Kidney epithelial cell (primary cell): ENCODE data around the gene PAPSS2. TPM values are rescaled to one million over a fixed set of nuclear protein-coding genes. Genes with fewer than 3 reads are reported as not detected.

ENCODE experiments used
- DNase-seq: peaks from one replicate; pipeline ENCODE4 v3.0.0-alpha.2; 2010; ENCODE audit warnings: low read depth
- H3K27me3 ChIP-seq: 2 replicates; pipeline ENCODE4 v1.6.0; 2011; ENCODE audit warnings: low read length; ENCODE audit not compliant: control insufficient read depth, insufficient read depth
- H3K36me3 ChIP-seq: 2 replicates; pipeline ENCODE4 v1.5.1; 2011; ENCODE audit warnings: low read length; ENCODE audit not compliant: control insufficient read depth, insufficient read depth
- H3K4me3 ChIP-seq: 2 replicates; pipeline ENCODE4 v1.5.1; 2011; ENCODE audit warnings: low read depth, mild to moderate bottlenecking, control low read depth, low read length
- total RNA-seq: library from RNA; depleted of rRNA; stranded (reverse); fragments of >200 nt; gene quantifications from 2 replicates; pipeline ENCODE4 v1.2.3, GENCODE V29; 2015
- TF ChIP-seq, protein P1 (sequence below): IDR thresholded peaks from 2 replicates; pipeline ENCODE4 v1.5.1; 2011; ENCODE audit warnings: mild to moderate bottlenecking, moderate library complexity, low read length, control low read depth, inconsistent platforms; ENCODE audit not compliant: insufficient read depth, poor library complexity, severe bottlenecking

PAPSS2 gene
- total RNA-seq, 1 donor from 2014 or later = 11.4 TPM

DNA sequence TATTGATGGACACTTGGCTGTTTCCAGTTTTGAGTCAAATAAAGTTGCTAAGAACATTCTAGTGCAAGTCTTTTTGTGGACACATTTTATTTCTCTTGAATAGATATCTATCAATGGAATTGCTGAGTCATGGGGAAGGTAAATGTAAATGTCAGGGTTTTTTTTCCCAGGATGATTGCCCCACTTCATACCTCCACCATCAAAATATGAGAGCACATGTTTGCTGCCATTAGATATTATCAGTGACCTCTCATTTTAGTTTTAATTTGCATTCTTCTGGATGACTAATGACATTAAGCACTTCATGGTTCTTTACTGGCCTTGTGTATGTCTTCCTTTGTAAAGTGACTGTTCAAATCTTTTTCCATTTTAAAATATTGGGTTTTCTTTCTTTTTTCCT, 45.7 kb downstream of the PAPSS2 start:
- H3K36me3 ChIP-seq = no peaks in the 10 kb centered on the region
- peak; percentile 7 for DNase-seq
- TF ChIP-seq, protein P1, sequence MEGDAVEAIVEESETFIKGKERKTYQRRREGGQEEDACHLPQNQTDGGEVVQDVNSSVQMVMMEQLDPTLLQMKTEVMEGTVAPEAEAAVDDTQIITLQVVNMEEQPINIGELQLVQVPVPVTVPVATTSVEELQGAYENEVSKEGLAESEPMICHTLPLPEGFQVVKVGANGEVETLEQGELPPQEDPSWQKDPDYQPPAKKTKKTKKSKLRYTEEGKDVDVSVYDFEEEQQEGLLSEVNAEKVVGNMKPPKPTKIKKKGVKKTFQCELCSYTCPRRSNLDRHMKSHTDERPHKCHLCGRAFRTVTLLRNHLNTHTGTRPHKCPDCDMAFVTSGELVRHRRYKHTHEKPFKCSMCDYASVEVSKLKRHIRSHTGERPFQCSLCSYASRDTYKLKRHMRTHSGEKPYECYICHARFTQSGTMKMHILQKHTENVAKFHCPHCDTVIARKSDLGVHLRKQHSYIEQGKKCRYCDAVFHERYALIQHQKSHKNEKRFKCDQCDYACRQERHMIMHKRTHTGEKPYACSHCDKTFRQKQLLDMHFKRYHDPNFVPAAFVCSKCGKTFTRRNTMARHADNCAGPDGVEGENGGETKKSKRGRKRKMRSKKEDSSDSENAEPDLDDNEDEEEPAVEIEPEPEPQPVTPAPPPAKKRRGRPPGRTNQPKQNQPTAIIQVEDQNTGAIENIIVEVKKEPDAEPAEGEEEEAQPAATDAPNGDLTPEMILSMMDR = no peak
- H3K4me3 ChIP-seq = no peak overlapping the region
- no peaks in the 10 kb centered on the region for H3K27me3 ChIP-seq

DNA sequence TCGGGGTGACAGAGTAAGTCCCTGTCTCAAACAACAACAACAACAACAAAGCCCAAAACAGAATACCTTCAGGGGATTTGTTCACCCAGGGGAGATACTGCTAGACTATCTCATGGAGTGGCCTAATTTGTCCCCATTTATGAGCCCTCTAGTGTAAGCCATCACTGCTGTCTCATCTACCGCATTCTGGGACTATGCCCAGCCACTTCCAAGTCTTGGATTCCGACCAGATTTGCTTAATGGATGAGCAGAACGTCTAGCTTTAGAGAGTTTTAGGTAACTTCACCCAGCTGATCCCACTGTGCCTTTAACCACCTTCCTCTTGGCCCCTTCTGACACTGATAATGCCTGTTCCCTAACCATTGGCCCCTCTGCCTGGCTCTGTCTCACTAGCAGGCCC, 47.1 kb downstream of the PAPSS2 start:
- TF ChIP-seq, protein P1 = no peak
- Histone ChIP-seq H3K4me3 (no peak overlapping the region), H3K27me3 (no peaks in the 10 kb centered on the region), H3K36me3 (no peaks in the 10 kb centered on the region)
- no peak for DNase-seq

GRCh38 chr10:87707254-87707653, 47.6 kb downstream of the PAPSS2 start:
- Histone ChIP-seq H3K27me3 (no peaks in the 10 kb centered on the region), H3K4me3 (no peak overlapping the region), H3K36me3 (no peaks in the 10 kb centered on the region)
- DNase-seq = no peak
- TF ChIP-seq, protein P1 = no peak

DNA sequence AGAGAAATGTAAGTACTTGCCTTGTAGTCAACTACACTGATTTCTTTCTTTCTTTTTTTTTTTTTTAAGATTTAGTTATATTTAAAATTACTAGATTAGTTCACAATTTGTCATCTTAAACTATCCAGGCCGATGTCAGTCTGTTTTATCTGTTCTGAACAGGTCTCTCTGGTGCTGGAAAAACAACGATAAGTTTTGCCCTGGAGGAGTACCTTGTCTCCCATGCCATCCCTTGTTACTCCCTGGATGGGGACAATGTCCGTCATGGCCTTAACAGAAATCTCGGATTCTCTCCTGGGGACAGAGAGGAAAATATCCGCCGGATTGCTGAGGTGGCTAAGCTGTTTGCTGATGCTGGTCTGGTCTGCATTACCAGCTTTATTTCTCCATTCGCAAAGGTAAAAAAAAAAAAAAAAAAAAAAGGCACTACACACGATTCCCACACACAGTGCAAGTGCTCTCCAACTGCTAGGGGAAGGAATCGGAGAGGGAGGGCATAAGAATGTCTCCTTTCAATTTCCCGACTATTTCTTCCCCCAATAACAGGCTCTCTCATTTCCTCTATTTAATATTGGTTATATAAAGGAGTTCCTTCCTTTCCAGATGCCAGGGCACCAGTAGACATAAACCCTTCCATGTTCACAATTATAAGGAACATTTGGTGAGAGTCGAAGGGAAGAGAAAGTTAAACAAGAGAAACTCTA, 53.4 kb downstream of the PAPSS2 start:
- TF ChIP-seq, protein P1 = no peak
- Histone ChIP-seq H3K27me3 (no peaks in the 10 kb centered on the region), H3K36me3 (no peaks in the 10 kb centered on the region), H3K4me3 (no peak overlapping the region)
- no peak for DNase-seq

- no peak for DNase-seq
- Histone ChIP-seq H3K4me3 (no peak overlapping the region), H3K36me3 (no peaks in the 10 kb centered on the region), H3K27me3 (no peaks in the 10 kb centered on the region)
- TF ChIP-seq, protein P1 = no peak
Measured at GRCh38 chr10:87713707-87714106, 54.0 kb downstream of the PAPSS2 start.
